Right atrium auricular region (tissue), 2 donors: ENCODE data around the gene CLEC2D. TPM values are rescaled to one million over a fixed set of nuclear protein-coding genes. Genes with fewer than 3 reads are reported as not detected.

ENCODE experiments used
- DNase-seq: peaks from one replicate; pipeline ENCODE4 v3.0.0-alpha.2; 2019; ENCODE audit warnings: low spot score
- H3K27ac ChIP-seq, 2 donors: fragments of 200-600 bp; sonication (generic); 1 replicate in 1 of 2; 2 replicates in 1 of 2; pipeline ENCODE4 v1.5.1; 2016 to 2019
- H3K27me3 ChIP-seq, 2 donors: fragments of 200-600 bp; sonication (generic); one replicate each; pipeline versions ENCODE4 v1.5.1 to v1.6.0; 2017 to 2019
- H3K36me3 ChIP-seq: fragments of 200-600 bp; sonication (generic); one replicate; pipeline ENCODE4 v1.5.1; 2016
- H3K4me1 ChIP-seq, 2 donors: fragments of 200-600 bp; sonication (generic); one replicate each; pipeline versions ENCODE4 v1.5.1 to v1.6.0; 2017 to 2019
- H3K4me3 ChIP-seq, 2 donors: fragments of 200-600 bp; sonication (generic); 1 replicate in 1 of 2; 2 replicates in 1 of 2; pipeline ENCODE4 v1.5.1; 2017 to 2019; ENCODE audit warnings: mild to moderate bottlenecking in 1 of 2, moderate library complexity in 1 of 2
- H3K9me3 ChIP-seq, 2 donors: fragments of 200-600 bp; sonication (generic); one replicate each; pipeline ENCODE4 v1.5.1; 2019
- total RNA-seq, 2 donors: library from RNA; depleted of rRNA; stranded (reverse); fragments of >200 nt; gene quantifications; one replicate each; pipeline ENCODE4 v1.1.0, GENCODE V29; 2016
- TF ChIP-seq, protein P1 (sequence below), 2 donors: fragments of 200-600 bp; sonication (generic); IDR thresholded peaks; one replicate each; pipeline ENCODE4 v1.5.1; 2019; ENCODE audit warnings: antibody characterized with exemption in 2 of 2

The CLEC2D gene
- total RNA-seq, 2 donors from 2014 or later = 6.5 to 6.9 TPM

DNA sequence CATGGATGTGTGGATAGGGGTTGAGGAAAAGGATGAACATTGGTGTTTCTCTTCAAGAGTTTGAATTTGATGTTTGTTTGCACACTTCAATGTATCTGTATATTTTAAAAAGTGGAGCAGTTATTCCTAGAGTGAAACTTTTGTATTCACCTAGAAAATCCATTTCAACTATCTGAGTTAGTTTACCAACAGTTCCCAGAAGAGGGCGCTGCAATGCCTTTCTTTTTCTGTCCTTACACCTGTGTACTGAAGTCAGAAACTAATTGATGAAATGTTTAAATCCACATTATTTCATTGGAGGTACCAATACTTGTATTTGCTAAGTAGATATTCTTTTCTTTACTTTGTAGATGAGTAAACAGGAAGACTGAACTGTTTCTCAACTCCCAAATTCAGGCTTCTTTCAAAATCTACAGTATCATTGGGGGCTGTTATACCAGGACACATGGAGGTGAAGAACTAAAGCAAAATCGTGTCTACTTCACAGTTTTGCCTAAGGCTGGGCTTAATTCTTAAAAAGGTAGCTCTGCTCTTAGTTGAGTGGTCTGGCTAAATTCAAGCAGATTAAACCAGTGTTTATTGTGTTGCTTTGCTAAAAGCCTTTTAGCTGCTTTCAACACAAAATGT lies 35.2 kb upstream of the CLEC2D start:
- TF ChIP-seq, protein P1, sequence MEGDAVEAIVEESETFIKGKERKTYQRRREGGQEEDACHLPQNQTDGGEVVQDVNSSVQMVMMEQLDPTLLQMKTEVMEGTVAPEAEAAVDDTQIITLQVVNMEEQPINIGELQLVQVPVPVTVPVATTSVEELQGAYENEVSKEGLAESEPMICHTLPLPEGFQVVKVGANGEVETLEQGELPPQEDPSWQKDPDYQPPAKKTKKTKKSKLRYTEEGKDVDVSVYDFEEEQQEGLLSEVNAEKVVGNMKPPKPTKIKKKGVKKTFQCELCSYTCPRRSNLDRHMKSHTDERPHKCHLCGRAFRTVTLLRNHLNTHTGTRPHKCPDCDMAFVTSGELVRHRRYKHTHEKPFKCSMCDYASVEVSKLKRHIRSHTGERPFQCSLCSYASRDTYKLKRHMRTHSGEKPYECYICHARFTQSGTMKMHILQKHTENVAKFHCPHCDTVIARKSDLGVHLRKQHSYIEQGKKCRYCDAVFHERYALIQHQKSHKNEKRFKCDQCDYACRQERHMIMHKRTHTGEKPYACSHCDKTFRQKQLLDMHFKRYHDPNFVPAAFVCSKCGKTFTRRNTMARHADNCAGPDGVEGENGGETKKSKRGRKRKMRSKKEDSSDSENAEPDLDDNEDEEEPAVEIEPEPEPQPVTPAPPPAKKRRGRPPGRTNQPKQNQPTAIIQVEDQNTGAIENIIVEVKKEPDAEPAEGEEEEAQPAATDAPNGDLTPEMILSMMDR (IDR thresholded peaks at IDR 0.05) = peak; percentile 58 to 67
- Histone ChIP-seq H3K9me3 (no peaks in the 10 kb centered on the region), H3K27ac (no peak overlapping the region), H3K4me3 (no peak overlapping the region), H3K4me1 (no peaks in the 10 kb centered on the region), H3K36me3 (no peaks in the 10 kb centered on the region), H3K27me3 (no peaks in the 10 kb centered on the region)
- DNase-seq = no peak

GRCh38 chr12:9634969-9635754 lies 34.4 kb upstream of the CLEC2D start:
- H3K36me3 ChIP-seq = no peaks in the 10 kb centered on the region
- H3K27me3 ChIP-seq = no peaks in the 10 kb centered on the region
- H3K9me3 ChIP-seq = no peaks in the 10 kb centered on the region
- TF ChIP-seq, protein P1 (IDR thresholded peaks at IDR 0.05) = no peak
- no peaks in the 10 kb centered on the region for H3K4me1 ChIP-seq
- H3K4me3 ChIP-seq = no peak overlapping the region
- DNase-seq = no peak
- no peak overlapping the region for H3K27ac ChIP-seq

DNA sequence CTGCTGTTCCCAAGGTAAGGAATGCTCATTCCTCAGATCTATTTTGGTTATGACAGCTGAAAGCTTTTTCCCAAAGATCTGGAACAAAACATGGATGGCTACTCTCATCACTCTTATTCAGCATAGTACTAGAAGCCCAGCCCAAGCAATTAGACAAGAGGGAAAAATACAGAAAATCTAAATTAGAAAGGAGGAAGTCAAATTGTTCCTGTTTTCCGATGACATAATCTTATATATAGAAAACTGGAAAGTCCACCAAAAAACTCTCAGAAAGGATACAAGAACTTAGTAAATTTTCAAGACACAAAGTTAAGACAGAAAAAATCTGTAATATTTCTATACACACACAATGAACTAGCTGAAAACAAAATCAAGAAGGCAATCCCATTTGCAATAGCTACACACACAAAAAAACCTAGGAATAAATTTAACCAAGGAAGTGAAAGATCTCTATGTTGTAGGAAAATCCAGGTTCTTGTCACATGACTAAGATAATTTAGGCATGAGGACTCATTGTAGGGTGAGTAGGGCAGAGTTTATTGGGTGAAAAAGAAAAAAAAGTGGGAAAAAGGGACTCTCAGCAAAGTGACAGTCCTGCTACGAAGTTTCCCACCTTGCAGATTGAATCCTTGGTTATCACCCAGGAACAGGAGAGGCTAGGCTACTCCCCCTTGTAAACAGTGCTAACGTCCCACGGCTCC lies 33.2 kb upstream of the CLEC2D start:
- no peaks in the 10 kb centered on the region for H3K9me3 ChIP-seq
- H3K4me3 ChIP-seq = no peak overlapping the region
- H3K36me3 ChIP-seq = no peaks in the 10 kb centered on the region
- TF ChIP-seq, protein P1 (IDR thresholded peaks at IDR 0.05) = no peak
- H3K4me1 ChIP-seq = no peaks in the 10 kb centered on the region
- H3K27me3 ChIP-seq = no peaks in the 10 kb centered on the region
- DNase-seq = no peak
- no peak overlapping the region for H3K27ac ChIP-seq

DNA sequence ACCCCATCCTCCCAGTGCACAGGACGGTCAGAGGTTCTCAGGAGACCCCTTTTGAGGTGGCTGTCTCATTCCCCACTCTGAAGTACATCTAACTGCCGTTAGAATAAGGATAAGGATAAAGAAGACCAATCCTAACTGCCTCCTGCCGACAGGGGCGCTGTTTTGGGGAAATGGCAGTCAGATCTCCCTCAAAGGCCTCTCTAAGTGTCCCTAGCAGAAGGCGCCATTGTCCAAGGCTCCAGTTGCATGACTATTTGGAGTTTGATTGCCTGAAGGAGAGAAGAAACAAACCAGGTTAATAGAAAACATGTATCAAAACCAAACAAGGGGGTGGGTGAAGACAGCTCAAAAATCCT lies 32.7 kb upstream of the CLEC2D start:
- Histone ChIP-seq H3K27ac (no peak overlapping the region), H3K27me3 (no peaks in the 10 kb centered on the region), H3K36me3 (no peaks in the 10 kb centered on the region), H3K9me3 (no peaks in the 10 kb centered on the region), H3K4me3 (no peak overlapping the region), H3K4me1 (no peaks in the 10 kb centered on the region)
- no peak for DNase-seq
- TF ChIP-seq, protein P1 (IDR thresholded peaks at IDR 0.05) = no peak

- TF ChIP-seq, protein P1 (IDR thresholded peaks at IDR 0.05) = no peak
- no peak for DNase-seq
- Histone ChIP-seq H3K27ac (no peak overlapping the region), H3K36me3 (no peaks in the 10 kb centered on the region), H3K4me3 (no peak overlapping the region), H3K9me3 (no peaks in the 10 kb centered on the region), H3K27me3 (no peaks in the 10 kb centered on the region), H3K4me1 (no peaks in the 10 kb centered on the region)
These were observed 29.5 kb upstream of the CLEC2D start for GRCh38 chr12:9640024-9640423.
